GM19452 (cell line): Measurements from ENCODE around the gene IRF2BPL.
A peak's percentile ranks its signal among the peaks of the same experiment; 100 is the strongest.
"Not testable (repeated sequence)": the region's sequence is repeated elsewhere in the genome, so short reads cannot be mapped to it uniquely, and the experiment has no call there.

Experiments used
- ATAC-seq: cut with Tn5 transposase; IDR thresholded peaks from one replicate; pipeline ENCODE4 v1.9.1; 2021; ENCODE audit not compliant: unreplicated experiment

IRF2BPL gene

DNA sequence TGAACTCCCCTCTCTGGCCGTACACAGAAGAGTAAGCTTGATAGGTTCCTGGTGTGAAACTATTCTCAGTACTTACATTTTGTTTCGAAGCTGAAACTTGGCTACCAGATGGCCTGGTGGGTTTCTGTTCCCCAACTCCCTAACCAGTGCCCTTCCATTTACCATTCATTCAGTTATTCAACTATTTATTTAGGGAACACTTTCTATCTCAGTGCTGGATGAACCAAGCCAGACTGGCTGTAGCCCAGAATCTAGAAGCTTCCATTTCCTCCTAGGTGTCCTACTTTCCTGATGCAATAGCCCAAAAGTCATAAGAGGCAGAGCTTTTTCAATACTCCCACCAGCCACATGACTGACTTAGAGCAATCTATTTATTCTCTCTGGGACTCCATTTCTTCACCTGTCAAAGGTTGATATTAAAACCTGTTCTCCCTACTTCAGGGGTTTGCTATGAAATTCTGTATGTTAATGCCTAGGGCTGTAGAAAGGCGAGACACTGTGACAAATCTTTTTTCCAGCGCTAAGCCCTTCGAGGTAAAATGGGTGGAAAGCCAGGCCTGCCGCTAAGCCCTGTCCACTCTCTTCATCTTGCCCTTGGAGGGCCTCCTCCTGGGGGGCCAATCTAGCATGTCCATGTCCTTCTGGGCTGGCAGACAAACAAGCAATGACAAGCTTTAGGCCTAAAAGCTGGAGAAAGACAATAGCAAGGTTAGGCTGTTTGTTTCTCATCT lies 8.1 kb upstream of the IRF2BPL start:
- ATAC-seq, result no peak

DNA sequence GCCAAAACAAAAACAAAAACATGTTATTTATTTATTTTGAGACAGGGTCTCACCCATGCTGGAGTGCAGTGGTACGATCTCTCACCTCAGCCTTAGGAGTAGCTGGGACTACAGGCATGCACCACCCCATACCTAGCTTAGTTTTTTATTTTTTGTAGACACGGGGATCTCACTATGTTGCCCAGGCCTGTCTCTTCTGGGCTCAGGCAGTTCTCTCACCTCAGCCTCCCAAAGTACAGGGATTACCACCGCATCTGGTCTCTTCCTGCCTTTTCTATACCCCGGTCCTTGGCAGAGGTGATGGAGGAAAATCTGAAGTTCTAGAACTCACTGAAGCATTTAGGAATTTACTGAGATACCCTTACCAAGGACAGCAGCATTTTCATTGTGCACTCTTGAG lies 6.8 kb upstream of the IRF2BPL start:
- ATAC-seq, result no peak

DNA sequence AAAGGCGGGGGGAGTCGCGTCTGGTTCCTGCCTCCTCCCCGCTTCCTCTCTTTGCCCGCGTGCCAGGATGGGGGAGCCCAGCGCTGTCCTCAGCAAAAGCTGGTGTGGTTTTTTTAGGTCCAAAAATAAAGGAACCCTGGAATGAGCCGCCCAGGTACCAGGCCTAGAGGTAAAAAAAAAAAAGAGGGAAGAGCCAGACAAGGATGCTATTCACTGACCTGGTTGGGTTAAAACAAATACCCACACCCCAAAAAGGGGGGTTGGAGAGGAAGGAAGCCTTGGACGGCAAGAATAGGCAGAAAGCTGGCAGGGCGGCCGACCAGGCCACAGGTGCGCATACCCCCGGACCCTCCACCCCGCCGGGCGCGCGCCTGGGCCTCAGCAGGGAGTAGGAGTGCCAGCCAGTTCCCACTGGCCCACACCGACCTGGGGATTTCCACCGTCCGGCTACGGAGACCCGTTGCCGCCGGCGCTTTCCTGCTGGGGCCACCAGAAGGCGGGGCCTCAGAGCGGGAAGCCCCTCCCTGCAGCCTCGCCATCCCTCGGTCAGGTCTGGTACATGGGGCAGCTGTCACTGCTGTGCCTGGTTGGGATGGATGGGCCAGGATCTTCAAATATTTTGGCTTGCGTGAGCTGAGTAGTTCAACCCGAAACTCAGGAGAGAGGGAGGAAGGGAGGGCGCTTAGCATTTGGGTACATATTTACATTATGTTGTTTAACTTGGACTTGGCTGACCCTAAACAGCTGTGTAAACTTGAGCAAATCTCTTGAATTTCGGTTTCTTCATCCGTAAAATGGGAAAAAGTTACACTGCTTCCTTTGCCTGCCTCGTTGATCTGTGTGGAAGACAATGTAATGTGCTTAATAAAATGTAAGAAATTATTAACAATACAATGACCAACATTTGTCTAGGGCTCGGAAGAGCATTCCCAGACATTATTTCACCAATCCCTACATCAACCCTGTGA lies 5.4 kb upstream of the IRF2BPL start:
- ATAC-seq, result peak; percentile 67

DNA sequence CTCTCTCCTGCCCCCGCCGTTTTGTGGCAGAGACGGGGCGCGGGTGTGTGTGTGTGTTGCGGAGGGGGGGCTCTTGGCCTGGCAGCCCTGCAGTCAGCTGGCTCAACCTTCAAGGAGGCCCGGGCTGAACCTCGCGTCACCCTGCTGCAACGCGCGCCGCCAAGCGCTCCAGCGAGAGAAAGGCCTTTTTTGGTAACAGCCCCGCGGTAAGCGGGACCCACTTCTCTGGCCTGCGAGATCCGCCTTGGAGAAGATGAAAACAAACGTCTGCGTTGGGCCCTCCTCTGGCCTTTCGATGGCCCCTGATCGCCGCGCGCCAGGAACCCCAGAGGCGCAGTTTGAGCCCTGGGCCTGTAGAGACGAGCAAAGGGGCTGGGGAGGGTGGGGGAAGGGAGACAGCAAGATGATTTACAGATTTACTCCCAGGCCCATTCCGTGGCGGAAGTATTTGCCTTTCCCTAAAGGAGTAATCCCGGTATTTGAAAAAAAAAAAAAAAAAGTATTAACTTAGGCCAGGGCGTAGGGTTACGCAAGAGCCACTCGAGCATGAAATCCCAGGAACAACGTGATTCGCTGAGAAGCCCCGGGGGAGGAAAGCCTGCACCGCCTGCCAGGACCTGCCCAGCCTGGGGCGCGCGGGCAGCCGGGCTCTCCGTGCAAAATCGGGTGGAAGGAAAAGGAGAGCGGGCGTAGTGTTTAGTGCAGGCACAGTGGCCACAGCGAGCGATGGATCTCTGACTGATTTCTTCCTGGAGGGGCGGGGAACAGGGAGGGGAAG lies 4.5 kb upstream of the IRF2BPL start:
- ATAC-seq, result peak; percentile 14

DNA sequence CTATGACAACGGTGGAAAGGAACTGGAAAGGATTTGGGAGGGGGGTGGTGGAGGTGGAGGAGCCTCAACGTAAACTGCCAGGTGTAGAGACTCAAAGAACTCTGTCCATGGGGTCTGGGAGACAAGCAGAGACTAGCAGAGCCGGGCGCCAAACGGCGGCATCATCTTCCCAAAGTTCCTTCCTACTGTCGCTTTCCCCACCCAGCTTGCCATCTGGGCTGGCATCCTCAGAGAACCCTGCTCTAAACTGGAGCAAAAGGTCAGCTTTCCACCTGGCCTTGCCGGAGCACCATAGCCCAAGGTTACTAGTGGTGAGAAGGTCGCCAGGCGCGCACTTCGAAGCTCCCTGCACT lies 4.0 kb upstream of the IRF2BPL start:
- ATAC-seq, result no peak

DNA sequence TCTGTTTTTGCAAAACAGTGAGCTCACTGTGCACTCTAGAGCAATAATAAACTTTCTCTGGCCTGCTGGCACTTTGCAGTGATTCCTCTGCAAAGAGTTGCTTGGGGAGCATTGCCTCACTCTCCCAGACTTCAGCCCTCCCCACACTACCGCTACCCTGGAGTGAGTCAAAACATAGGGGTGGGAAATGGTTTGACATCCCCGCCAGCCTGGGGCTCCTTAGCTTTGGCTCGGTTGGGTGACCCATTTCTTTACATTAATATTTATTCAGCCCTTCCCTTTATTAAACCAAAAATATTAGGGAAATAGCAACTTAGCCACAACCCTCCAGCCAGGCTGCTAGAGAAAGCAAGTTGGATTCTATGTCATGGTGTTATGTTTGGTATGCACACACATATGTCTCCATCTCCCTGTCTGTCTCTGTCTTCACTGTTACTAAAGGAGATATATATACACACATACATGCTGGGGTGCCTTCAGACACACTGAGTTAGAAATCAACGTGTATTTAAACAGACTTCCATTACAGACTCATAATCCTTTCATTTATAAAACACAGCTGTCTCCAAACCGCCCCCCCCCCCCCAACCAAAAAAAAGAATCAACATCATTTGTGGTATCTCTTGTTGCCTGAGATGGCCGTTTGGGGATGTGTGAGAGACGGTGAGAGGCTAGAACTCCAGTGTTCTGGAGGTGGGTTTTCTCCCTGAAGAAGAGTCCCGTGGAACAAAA lies 3.4 kb upstream of the IRF2BPL start:
- ATAC-seq, result no peak

DNA sequence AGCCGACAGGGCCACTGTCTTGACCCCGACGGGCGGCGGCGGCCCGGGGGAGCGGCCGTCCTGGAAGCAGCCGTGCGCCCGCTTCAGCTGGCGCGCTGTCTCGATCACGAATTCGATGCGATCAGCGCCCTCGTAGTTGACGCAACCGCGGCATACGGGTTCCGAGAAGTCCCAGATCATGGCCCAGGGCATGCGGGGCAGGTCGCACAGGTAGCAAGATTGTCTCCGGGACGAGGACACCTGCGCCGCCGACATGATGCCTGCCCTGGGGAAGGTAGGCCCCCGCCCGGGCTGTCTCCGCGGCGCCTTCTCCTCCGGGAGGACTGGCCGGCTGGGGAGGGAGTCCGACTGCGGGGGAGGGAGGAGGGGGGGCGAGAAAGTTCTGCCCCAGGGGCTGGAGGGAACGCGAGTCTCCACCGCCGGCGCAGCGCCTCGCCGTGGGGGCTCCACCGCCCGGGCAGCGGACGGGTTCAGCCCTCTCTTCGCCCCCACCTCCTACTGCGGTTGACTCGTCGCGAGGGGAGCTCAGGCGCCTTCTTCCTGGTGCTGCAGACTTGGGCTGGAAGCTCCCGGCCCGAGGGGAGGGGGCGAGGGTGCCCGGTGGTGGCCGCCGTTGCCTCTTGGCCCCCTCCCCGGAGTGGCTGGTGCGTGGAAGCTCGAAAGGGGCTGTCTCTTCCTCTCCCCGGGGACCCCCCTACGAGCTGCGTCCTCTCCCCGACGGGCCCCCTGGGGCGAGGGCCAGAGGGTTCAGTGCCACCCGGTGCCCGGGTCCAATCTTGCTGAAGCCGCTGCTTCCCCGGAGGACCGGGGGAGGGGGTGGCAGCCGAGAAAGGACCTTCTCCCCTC lies 747 bp downstream of the IRF2BPL start:
- ATAC-seq, result peak; percentile 20

DNA sequence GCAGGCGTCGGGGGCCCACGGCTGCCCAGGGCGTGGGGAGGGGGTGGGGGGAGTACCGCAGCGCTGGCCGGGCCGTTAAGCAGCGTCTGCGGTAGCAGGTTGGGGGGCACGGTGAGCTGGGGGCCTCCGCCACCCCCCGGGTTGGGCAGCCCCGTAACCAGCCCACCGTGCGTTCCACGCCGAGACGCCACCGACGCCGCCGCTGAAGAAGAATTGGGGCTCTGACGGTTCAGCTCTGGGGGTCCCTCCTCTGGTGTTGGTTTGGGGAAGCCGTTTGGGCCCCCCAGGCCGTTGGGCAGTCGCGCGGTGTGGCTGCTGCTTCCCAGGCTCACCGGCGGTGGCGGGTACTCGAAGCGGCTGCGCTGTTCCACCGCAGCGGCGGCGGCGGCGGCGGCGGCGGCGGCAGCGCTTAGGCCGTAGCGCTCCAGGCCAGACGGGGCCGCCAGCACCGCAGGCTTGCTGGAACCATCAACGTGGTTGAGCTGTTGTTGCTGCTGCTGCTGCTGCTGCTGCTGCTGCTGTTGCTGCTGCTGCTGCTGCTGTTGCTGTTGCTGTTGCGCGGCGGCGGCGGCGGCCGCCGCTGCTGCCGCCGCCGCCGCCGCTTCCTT lies 1.5 kb downstream of the IRF2BPL start:
- ATAC-seq, result peak; percentile 20

DNA sequence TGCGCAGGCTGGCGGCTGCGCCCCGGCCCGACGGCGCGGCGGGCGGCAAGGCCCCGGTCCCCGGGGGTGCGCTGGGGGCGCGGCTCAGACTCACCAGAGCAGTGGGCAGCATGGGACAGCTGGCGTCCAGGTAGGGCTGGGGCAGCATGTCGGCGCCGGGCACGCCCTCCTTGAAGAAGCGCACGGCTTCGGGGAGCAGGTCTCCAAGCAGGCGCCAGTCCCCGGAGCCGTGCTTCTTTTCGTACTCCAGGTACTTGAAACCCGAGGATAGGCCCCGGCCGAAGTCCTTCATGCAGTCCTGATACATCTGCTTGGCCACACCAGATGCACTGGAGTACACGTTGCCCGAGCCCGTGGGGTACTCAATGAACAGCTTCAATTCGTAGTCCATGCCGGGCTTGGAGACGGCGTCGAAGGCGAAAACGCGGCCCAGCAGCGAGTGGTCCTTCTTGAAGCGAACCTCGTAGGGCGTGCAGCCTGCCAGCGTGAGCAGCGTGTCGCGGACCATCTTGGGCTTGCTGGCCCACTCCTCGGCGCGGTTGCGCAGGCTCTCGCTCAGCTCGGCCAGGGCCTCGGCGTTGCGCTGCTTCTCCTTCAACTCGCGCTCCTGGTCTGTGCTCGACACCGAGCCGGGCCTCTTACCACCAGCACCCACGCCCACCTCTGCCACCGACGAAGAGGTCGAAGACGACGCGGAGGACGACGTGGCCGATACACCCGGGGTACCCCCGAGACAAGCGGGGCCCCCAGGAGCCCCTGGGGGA lies 2.2 kb downstream of the IRF2BPL start:
- ATAC-seq, result no peak

DNA sequence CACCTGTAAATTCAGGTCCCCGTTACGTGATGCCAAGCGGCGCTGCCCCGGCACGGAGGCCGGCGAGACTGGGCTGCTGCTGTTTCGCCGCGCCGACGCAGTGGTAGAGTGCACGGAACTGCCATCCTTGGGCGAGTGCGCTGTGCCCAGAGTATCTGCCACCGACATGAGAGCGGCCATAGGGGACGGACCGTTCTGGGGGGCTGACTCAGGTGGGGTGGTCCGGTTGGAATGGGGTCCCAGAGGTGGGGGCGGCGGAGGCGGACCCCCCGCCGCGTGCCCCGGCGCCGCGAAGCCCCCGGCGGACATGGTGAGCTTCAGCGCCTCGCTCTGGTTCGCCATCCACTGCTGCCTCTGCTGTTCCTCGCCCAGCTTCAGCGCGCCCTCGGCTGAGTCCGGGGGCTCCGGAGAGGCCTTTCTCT lies 2.8 kb downstream of the IRF2BPL start:
- ATAC-seq, result no peak

DNA sequence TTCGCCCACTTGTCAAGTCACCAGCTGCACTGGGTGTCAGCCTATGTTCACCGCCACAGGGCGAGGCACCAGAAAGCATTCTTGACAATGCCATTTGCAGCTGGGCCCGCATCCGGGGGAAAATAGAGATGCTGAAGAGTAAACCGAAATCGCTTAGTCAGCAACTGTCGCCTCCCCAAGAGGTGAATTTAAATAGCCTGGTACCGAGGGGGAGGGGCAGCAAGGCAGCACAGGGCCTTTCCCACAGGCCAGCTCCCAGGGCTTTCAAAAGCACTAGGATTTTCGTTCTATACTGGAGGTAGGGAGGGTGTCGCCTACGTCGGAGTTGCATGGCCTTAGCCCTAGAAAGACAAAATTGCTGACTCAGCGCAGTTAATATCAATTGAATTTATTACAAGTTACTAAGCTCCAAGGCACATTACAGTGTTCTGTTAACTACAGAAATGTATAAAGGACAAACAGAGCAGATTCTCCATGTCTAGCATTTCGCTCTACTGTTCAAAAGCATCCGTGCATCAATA lies 4.3 kb downstream of the IRF2BPL start:
- no peak for ATAC-seq

DNA sequence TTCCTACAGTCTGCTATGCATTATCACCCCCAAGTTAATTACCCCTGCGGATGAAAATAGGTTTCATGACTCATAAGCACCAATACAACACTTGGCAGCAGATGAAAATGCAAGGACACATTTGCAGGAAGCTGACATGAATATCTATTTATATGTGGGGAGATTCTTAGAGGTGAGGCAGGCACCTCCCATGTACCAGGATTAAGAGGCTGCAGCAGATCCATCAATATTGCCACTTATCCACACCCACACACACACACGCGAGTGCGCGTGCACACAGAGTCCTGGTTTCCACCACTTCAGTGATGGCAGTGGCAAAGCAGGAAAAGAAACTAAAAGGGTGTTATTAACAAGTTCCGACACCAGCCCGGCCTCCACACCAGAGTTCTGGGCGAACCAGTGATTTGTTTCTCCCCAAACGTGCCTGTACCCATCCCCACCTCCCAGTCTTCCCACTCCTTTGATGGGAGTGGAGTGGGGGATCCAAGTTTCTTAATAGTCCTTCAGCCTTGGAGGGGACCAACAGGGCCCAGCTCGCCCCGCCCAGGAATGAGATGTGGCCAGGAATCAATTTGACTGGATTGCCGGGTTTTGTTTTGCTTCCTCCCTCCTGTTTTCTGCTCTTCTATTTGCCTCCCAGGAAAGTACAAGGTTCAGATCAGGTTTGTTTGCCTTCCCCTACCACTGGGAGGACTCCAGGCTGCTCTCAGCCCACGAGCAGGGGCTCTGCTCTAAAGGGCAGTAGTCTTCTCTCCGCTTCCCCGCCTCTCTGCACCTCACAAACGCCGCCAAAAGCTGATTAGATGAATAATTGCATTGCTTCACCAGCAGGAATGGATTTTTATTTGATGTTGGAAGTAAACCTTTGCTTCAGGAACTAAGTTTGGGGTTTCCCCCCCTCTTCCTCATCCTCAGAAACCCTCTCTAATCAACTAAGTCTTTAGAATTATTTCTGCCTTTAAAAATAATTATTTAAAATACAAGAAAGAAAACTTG lies 5.2 kb downstream of the IRF2BPL start:
- no peak for ATAC-seq

DNA sequence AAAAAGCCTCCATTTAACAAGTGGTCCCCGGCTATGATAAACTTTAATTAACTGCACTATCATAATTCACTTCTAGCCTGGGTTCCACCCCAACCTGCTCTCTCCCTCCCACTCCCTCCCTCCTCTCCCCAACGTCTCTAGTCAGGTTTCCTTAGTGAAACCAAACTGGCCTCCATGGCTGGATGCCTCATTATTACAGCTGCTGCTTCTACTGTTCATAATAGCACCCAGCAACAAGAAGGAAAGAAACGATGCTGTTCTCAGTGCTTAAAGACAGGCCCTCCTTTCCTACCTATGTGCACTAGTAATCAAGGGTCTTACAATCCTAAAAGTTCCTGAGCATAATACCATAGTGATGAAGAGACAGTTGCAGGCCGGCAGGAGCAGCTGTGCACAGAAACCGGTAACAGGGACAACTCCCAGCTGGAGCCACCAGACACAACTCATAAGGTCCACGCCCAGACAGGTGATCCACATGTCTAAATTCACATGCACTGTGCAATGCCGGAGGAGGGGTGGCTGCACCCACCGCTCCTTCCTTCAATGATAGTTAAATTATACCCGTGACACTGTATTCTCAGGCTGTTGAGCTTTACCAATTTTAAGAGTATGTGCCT lies 6.2 kb downstream of the IRF2BPL start:
- ATAC-seq, result peak; percentile 48

DNA sequence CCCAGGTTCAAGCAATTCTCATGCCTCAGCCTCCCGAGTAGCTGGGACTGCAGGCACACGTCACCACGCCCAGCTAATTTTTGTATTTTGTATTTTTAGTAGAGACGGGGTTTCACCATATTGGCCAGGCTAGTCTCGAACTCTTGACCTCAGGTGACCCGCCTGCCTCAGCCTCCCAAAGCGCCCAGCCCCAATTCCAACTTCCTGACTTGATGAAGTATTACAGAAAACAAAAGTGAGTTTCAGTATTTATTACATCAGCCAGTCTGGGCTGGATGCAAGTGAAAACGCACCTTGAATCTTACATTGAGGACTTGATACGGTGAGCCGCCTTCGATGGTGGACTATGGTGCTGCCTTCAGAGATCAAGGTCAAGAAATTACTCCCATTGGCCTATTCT lies 7.1 kb downstream of the IRF2BPL start:
- not testable (repeated sequence) for ATAC-seq

DNA sequence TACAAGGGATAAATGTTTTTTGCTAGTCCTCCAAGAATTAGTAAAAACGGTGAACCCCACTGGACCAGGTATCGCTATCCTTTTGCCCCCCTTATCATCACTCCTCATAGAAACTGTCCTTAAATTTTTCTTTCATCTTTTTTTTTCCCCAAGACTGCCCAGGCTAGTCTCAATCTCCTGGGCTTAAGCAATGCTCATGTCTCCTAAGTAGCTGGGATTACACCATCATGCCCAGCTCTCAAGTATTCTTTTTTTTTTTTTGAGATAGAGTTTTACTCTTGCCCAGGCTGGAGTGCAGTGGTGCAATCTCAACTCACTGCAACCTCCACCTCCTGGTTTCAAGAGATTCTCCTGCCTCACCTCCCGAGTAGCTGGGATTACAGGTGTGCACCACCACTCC lies 9.7 kb downstream of the IRF2BPL start:
- no peak for ATAC-seq

DNA sequence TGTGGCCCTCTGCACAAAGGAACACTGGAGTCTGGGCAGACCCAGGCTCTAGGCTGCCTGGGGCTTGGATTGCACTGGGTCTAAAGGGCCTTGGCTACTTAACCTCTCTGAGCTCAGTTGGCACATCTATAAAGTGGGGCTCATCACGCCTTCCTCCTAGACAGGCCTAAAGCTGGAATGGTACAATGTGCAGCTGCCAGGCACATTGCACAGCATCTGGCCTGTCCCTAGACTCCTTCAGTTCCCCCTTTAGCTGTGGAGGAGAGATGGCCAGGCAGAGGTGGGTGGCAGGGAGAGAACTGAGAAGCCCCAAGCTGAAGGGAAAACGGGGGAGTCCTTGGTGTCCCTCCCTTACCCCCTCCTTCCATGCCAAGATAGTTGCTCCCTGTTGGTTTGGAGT lies 10.8 kb downstream of the IRF2BPL start:
- no peak for ATAC-seq

DNA sequence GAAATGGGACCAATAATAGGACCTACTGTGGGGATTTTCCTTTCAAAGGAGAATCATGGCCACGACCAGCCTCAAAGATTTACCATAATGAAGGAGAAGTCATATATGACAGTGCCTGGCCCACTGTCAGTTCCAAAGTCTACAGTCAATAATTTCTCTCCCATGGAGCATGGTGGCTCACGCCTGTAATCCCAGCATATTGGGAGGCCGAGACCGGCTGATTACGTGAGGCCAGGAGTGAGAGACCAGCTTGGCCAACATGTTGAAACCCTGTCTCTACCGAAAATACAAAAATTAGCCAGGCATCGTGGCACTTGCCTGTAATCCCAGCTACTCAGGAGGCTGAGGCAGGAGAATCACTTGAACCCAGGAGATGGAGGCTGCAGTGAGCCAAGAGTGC lies 13.8 kb downstream of the IRF2BPL start:
- no peak for ATAC-seq
